GM12874 (cell line): ENCODE data around the gene HSD11B1L.

ENCODE experiments used
- CTCF ChIP-seq: IDR thresholded peaks from 2 replicates; pipeline ENCODE4 v1.5.1; 2011; ENCODE audit warnings: low read depth, mild to moderate bottlenecking, control low read depth, low read length, moderate library complexity; ENCODE audit not compliant: insufficient read depth

Gene HSD11B1L

GRCh38 chr19:5676772-5677105 lies 4.1 kb upstream of the HSD11B1L start:
- TF ChIP-seq CTCF: no peak

- TF ChIP-seq CTCF: no peak
Measured at GRCh38 chr19:5677136-5677535, 3.7 kb upstream of the HSD11B1L start.

- no peak for TF ChIP-seq CTCF
Measured at GRCh38 chr19:5677580-5677979, 3.2 kb upstream of the HSD11B1L start.

GRCh38 chr19:5678071-5678718 lies 2.6 kb upstream of the HSD11B1L start:
- no peak for TF ChIP-seq CTCF

GRCh38 chr19:5679289-5680083 lies 1.3 kb upstream of the HSD11B1L start:
- TF ChIP-seq CTCF: no peak

GRCh38 chr19:5680084-5680436 lies 767 bp upstream of the HSD11B1L start:
- TF ChIP-seq CTCF: no peak

GRCh38 chr19:5681391-5682106 lies 722 bp downstream of the HSD11B1L start:
- TF ChIP-seq CTCF: no peak
